ENCODE data around the gene RO60. TPM values are rescaled to one million over a fixed set of nuclear protein-coding genes. Genes with fewer than 3 reads are reported as not detected.

Gene RO60
- total RNA-seq, 1 donor from 2014 or later, result 134 TPM

DNA sequence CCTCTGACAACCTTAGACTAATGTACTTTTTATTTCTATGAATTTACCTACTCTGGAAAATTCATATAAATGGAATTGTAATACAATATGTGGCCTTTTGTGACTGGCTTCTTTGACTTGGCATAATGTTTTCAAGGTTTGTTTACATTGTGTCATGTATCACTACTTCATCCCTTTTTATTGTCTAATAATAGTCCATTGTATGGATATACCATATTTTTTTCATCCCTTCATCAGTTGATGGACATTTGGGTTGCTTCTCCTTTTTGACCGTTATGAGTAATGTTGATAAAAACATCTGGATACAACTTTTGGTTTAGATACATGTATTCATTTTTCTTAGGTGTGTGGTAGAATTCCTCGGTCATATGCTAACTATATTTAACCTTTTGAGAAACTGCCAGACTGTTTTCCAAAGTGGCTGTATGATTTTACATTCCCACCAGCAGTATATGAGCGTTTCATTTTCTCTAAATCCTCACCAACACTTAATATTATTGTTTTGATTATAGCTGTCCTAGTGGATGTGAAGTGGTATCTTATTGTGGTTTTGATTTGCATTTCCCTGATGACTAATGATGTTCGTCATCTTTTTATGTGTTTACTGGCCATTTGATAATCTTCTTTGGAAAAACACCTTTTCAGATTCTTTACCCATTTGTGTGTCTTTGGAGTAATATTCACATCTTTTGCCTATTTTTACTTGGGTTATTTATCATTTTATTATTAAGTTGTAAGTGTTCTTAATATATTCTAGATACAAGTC lies 3.5 kb downstream of the RO60 start:
- DNase-seq, result no peak

DNA sequence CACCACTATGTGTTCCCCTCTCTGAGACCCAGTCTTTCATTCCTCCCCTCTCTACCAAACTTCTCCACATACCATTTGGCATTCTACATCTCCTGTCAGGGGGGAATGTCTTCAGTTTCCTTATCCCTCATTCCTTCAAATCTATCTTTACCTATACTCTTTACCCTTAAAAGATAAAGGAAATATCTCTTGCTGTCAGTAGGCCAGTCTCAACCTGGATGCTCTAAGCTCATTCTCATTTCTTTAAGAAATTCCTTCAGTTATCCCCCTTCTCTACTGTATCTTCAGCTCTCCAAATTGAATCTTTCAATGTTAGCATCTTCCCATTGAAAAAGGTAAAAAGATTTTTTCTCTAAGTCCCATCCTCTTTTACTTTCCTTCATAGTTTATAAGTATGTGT lies 6.5 kb downstream of the RO60 start:
- no peak for DNase-seq

DNA sequence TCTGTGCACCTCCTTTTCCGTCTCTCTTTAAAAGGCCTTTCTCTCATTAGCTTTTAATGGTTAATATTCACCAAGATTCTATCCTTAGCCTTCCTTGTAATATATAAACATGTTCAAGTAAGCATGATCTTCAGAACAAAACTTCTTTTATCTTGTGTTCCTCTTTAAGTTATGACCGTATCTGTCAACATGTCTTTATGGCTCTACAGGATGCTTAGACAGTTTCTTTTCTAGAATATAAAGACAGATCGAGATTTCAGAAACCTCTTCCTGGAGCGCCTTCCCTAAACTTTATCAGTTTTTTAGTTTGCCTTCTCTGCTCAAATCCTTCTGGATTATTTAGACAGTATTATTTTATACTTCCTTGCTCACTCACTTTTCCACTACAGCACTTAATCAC lies 7.2 kb downstream of the RO60 start:
- no peak for DNase-seq

DNA sequence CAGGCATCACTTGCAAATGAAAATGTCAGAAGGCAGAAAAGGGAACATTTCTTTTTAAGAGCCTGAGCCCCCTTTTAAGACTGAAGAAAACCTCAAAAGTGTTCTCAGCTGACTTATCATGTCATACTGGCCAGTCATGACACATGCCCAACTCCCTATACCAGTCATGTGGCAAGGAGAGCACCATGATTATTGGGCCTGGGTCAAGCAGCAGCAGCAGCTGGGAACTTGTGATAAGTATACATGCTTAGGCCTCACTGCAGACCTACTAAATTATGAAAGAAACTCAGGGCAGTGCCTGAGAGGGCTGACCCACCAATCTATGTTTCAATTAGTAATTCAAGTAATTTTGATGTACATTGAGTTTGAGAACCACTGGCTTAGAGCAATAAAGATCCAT lies 8.6 kb downstream of the RO60 start:
- no peak for DNase-seq

DNA sequence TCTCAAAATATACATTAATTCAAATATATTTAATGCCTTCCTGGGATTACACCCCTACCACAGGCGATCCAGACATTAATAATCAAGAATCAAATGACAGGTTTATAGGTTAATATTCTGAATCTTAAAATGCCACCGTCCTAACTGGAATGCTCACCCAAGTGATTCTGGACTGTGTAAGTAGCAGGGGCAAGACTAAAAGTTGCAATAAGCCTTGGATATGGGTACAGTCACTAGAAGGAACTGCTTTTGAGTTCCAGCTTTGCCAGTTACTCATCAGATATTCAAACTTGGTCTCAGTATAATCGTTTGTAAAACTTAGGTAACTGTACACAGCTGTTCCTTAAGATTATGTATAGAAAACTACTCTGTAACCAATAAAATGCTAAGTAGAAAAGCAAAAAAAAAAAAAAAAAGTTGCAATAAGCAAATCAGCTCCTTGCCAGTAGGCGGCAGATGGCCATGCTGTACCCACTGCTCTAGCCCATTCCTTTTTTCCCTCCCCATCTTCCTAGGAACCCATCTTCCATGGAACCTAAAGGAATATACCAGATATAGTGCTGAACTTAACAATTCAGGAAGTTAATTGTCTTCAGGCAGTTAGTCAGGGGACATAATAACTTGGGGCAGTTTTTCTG lies 10.5 kb downstream of the RO60 start:
- no peak for DNase-seq

DNA sequence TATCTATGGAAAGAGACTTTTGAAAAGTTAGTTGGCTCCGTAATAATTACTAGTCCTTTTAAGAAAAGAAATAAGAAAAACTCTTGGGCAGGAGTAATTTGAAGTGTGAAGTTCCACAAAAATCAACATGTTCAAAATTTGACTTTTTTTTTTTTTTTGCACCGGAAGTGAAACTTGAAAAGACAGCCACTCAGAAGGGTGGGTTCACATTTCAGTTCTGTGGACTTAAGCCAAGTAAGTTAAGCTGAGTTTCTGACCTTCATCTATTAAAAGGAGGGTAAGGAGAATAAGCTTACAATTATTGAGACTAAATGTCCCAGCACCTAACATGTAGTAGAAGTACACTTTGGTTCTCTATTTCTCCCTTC lies 11.0 kb downstream of the RO60 start:
- DNase-seq, result no peak

DNA sequence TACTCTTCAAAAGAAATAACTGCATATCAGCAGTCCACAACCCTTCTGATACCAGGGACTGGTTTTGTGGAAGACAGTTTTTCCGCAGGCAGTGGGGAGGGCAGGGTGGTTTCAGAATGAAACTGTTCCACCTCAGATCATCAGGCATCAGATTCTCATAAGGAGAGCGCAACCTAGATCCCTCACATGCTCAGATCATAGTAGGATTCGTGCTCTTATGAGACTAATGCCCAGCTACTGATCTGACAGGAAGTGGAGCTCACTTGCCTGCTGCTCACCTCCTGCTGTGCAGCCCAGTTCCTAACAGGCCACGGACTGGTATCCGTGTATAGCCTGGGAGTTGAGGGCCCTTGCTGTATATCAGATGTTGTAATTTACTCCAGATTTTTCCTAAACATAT lies 11.5 kb downstream of the RO60 start:
- no peak for DNase-seq

DNA sequence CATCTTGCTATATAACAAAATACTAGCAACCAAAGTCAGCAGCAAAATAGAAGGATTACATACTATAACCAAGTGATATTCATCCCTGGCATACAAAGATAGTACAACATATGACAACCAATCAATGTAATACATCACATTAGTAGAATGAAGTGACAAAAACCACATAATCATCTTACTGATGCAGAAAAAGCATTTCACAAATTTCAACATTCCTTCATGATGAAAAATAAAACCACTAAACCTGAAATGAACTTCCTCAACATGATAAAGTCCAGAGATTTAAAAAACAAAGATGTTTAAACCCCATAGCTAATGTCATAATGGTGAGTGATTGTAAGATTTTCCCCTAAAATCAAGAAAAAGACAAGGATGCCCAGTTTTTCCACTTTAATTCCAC lies 18.6 kb downstream of the RO60 start:
- no peak for DNase-seq

DNA sequence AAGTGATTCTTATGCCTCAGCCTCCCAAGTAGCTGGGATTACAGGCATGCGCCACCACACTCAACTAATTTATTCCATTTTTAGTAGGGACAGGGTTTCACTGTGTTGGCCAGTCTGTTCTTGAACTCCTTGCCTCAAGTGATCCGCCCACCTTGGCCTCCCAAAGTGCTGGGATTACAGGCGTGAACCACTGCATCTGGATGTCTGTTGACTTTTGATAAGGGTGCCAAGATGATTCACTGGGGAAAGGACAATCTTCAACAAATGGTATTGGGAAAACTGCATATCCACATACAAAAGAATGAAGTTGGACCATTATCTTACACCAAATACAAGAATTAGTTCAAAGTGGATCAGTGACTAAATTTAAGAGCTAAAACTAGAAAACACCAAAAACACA lies 19.8 kb downstream of the RO60 start:
- DNase-seq, result no peak

DNA sequence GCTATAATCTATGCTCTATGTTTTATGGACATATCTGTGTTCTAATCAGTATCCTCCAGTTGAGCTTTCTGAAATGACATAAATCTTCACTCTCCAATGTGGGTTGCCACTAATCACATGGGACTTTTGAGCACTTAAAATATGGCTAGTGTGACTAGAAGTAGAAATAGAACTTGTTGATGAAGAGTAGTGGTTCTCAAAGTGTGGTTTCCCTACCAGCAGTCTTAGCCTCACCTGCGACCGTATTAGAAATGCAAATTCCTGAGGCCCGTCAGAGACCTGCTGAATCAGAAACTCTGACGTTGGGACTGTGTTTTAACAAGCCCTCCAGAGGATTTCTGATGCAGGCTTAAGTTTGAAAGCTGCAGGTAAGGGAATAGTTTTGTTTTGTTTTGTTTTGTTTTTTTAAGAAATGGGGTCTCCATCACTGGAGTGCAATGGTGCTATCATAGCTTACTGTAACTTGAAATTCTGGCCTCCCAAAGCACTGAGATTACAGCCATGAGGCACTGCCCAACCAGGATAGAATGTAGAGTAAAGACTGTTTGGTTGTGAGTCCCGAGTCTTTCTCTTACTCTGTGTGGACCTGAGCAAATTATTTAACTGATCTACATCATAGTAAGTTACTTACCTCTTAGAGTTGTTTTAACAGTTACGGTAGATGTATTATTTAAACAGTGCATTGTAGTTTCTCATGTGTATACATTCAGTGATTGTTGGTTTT lies 24.1 kb downstream of the RO60 start:
- no peak for DNase-seq

DNA sequence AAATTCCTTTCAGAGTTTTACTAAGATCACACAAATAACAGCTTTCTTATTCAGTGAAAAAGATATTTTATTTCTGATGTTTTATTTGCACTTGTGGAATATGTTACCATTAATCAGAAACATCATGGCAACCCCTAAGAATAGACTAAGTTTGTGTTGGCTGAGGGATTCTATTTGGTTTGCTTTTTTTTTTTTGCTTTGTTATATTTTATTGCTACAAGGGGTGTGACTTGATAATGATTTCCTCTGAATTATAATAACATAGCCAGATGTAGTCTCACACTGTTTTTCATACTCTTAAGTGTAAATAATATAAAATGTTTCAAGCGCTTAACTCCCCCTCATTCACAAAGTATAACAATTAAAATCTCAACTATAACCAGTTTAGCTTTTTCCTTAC lies 25.9 kb downstream of the RO60 start:
- DNase-seq, result no peak

DNA sequence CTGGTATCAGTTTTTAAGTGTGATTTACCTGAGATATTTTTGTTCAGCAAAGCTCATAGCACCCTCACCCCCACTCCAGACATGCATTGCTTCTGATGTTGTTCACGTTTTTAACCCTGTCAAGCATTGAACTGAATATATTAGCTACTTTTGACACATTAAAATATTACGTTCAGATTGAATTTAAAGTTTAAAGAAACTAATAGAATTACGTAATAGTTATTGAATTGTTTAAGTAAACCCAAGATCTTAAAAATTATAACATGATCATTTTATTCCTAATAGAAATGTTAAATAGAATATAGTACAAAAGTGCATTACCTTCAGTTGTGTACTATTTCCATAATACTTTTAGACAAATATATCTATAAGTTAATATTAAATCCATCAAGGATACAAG lies 26.9 kb downstream of the RO60 start:
- DNase-seq, result no peak

DNA sequence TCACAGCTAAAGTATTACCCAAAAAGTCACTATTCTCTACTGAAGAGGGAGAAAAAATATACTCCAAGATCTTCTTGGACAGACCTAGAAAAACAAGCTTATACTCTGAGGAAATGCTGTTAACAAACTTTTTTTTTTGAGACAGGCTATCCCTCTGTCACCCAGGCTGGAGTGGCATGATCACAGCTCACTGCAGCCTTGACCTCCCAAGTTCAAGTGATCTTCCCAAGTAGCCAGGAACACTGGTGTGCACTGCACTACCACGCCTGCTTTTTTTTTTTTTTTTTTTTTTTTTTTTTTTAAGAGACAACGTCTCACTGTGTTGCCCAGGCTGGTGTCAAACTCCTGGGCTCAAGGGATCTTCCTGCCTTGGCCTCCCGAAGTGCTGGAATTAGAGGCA lies 28.5 kb downstream of the RO60 start:
- no peak for DNase-seq

DNA sequence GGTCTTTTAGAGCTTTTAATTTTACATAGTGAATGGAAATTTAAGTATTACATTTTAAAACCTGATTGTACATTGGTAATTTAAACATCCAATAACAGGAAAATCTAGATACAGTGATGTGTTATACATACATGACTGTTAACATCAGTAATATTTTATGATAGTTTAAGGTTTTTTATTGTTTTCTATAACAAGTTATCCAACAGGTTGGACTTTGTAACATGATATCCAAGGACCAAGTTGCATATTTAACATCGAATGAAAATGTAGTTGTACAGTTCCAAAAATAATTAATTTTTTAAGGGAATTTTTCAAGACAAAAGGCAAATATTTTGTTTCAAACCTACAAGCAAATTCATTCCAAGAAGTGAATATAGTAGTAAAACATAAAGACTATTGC lies 31.5 kb downstream of the RO60 start:
- no peak for DNase-seq

DNA sequence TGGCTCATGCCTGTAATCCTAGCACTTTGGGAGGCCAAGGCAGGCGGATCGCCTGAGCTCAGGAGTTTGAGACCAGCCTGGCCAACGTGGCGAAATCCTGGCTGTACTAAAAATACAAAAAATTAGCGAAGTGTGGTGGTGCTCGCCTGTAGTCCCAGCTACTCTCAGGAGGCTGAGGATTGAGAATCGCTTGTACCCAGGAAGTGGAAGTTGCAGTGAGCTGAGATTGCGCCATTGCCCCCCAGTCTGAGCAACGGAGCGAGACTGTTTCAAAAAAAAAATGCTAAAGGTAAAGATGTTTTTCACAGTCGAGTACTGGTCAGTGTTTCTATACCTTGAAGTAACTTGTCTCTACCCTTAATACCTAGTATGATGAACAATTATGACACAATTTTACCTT lies 34.7 kb downstream of the RO60 start:
- DNase-seq, result no peak

DNA sequence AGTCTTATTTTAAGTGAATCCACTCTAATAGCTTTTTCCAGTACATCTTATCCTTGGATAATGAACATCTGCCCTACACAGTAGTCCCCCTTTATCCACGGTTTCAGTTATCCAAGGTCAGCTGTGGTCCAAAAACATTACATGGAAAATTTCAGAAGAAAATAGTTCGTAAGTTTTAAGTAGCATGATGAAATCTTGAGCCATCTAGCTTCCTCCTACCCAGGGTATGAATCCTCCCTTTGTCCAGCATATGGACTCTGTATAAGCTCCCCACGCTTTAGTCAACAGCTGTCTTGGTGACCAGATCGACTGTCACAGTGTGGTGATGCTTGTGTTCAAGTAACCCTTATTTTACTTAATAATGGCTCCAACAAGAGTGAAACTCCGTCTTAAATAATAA lies 43.2 kb downstream of the RO60 start:
- peak; percentile 30 for DNase-seq

DNA sequence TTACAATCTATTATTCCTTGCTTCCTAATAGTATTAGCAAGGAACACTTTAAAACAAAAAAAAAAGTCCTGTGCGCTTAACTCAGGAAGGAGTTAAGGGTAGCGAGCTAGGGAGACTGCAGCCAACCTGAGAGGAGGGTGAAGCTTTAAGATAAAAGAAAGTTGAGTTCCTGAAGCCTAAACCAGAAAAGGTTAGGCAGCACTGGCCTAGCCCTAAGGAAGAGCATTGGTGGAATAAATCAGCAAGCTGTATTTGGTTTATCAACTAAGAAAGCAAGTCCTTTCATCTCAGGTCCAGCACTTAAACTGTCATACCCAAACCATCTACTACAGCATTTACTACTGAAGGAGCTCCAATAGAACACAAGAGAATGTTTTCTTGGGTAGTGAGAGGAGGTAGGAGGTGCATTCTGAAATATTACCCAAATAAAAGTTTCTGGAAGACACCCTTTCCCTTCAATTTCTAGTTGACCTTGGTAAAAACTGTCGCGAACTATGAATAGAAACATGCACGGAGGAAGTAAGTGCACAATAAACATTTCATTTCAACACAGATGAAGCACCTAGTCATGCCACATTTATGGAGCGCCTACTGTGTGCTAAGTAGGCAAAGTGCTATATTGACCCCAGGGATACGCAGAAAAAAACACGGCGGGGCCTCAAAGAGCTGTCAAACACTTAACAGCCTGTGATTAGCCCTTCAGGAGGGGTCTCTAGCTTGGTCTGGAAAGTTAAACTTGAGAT lies 44.5 kb downstream of the RO60 start:
- DNase-seq, result no peak

DNA sequence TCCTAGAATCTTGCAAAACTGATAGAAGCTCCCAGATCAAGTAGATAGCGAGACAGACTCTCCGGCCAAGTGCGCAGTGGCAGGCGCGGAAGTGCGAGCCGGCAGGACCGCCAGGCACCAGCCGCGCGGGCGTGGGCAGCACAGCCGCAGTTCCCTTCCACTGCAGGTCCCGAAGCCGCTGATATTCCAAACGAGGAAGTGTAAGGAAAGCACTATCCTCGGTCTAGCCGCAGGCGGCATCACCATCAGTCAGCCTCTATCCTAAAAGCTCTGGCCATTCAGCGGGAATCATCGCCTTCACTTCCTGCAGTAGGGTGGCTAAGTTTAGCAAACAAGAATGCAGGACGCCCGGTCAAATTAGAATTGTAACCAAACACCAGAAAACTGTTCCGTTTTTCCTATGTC lies 45.1 kb downstream of the RO60 start:
- peak; percentile 60 for DNase-seq

DNA sequence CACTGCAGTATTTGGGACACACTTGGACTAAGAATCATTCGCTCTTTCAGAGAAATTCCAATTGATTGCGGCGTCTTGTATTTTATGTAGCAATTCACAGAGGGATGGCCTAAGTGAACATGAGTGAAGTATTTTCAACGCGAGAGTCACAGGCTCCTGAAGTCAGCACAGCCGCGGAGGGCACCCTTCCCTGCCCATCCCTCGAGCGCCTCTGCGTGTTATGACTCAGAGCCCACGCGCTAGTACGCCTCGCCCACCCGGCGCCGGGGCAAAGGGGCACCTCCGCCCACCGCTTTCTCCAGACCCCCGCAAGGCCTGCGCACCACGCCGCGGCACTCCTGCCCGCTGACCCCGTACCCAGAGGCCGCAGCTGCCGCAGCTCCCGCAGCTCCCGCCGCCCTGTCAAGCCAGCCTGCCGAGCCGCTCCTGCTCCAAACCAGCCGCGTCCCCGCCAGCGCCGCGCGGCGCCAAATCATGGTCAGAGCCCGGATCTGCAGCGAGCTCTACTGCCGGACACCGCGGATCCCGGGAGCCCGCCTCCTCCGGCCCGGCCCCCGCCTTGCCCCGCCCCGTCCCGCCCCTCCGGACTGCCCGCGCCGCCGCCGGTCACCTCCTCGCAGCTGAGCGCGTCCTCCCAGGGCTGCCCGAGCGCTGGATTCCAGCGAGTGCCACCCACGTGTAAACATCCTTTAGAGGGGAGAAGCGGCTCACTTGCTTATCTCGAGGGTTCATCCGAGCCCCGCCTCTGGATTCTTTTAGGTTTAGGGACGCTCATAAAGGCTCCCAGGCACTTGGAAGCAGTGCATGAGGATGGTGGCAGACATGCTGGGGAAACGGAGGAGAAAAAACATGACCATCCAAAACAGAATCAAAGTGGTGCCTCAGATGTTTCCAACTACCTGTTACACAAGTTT lies 45.8 kb downstream of the RO60 start, which contains the start of gene GLRX2:
Gene GLRX2, minus strand, starts transcription at position 508 of the 914 bp plus-strand sequence. Its CDS starts 32 bp downstream, at position 476.
- DNase-seq, result peak; percentile 90

DNA sequence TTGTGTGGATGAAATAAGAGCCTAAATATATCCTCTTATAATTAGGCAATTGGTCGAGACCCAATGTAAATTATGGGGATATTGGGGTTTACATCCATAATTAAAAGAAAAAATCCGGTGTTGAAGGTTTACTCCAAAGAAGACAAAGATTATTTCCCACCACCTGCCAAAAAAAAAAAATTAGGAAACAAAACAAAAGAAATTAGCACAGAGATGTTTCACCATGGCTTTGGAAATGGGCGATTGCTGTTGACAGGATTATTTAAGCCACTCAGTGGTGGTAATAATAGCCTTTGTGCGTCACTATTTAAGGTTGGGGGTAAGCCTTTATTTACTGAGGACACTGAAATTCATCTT lies 46.4 kb downstream of the RO60 start:
- no peak for DNase-seq

DNA sequence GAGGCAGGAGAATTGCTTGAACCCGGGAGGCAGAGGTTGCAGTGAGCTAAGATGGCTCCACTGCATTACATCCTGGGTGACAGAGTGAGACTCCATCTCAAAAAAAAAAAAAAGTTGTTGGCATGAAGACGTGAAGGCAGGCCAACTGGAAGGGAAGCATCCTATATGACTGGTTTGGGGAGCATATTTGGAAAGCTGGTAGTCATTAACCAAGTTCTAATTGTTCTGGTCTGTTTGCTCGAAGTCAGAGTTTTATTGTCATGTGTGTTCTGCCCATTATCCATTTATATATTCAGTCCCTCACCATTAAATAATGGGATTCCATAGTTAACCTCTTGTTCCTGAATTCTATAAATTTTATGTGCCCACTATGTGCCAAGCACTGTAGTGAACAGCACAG lies 49.1 kb downstream of the RO60 start:
- DNase-seq, result no peak

Data from tongue (tissue), 2 donors.